NCI-H1436 (cell line): Measurements from ENCODE around the gene TYRO3.
"Not testable (repeated sequence)": the region's sequence is repeated elsewhere in the genome, so short reads cannot be mapped to it uniquely, and the experiment has no call there.

Experiments used
- DNase-seq: peaks from one replicate; lab custom pipeline; 2025; lab: John Stamatoyannopoulos, UW

The TYRO3 gene

DNA sequence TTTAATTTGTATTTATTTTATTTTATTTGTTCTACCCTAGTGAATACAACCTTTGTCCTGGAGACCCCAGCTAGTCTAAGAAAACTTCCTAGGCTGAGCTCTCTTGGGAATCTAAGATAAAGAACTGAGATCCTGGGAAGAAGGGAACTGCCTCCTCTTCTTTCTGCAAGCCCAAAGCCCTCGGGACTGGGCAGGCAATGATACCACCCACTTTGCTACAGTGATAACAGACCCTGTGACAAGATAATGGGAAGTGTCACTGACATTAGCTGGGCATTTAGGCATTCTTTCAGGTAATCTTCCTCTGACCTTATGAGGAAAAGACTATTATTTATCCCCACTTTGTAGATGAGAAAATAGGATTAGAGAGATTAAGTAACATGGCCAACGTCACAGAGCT is 15.1 kb downstream of the TYRO3 start:
- no peak for DNase-seq

DNA sequence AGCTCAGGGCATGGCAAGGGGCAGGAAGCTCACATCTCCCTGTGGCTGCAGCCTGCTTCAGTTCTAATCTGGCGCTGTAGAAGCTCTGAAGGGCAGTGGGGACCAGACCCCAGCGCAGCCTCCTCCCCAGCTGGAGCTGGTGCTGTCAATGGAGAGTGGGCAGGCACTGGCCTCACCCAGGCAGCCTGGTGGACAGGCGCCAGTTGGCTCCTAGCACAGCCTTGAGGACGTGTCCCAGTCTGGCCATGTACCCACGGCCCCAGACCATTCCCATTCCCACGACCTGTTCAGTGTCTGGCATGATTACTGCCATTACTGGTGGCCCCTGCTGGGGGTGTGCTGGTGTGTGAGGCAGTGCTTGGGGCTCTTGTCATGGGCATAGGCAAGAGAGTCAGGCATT is 16.3 kb downstream of the TYRO3 start:
- no peak for DNase-seq

DNA sequence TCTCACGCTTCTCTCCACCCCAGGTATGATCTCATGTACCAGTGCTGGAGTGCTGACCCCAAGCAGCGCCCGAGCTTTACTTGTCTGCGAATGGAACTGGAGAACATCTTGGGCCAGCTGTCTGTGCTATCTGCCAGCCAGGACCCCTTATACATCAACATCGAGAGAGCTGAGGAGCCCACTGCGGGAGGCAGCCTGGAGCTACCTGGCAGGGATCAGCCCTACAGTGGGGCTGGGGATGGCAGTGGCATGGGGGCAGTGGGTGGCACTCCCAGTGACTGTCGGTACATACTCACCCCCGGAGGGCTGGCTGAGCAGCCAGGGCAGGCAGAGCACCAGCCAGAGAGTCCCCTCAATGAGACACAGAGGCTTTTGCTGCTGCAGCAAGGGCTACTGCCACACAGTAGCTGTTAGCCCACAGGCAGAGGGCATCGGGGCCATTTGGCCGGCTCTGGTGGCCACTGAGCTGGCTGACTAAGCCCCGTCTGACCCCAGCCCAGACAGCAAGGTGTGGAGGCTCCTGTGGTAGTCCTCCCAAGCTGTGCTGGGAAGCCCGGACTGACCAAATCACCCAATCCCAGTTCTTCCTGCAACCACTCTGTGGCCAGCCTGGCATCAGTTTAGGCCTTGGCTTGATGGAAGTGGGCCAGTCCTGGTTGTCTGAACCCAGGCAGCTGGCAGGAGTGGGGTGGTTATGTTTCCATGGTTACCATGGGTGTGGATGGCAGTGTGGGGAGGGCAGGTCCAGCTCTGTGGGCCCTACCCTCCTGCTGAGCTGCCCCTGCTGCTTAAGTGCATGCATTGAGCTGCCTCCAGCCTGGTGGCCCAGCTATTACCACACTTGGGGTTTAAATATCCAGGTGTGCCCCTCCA is 19.1 kb downstream of the TYRO3 start:
- no peak for DNase-seq

DNA sequence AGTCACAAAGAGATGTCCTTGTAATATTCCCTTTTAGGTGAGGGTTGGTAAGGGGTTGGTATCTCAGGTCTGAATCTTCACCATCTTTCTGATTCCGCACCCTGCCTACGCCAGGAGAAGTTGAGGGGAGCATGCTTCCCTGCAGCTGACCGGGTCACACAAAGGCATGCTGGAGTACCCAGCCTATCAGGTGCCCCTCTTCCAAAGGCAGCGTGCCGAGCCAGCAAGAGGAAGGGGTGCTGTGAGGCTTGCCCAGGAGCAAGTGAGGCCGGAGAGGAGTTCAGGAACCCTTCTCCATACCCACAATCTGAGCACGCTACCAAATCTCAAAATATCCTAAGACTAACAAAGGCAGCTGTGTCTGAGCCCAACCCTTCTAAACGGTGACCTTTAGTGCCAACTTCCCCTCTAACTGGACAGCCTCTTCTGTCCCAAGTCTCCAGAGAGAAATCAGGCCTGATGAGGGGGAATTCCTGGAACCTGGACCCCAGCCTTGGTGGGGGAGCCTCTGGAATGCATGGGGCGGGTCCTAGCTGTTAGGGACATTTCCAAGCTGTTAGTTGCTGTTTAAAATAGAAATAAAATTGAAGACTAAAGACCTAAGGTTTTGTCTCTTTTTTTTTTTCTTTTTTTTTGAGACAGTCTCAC is 19.8 kb downstream of the TYRO3 start:
- no peak for DNase-seq

DNA sequence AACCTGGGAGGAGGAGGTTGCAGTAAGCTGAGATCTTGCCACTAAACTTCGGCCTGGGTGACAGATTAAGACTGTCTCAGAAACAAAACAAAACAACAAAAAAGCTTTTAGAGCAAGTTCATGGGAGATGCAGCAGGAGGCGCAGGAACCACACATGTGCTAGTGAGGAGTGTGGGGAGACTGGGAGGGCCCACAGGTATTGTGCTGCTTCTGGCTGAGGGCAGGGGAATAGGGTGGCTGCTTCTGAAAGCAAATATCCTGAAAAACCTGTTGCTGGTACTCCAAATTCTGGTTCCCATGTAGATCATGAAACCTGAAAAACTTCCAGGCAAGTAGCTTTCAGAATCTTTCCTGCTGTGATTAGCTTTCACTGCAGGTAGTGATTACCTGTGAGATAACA is 22.1 kb downstream of the TYRO3 start:
- no peak for DNase-seq

DNA sequence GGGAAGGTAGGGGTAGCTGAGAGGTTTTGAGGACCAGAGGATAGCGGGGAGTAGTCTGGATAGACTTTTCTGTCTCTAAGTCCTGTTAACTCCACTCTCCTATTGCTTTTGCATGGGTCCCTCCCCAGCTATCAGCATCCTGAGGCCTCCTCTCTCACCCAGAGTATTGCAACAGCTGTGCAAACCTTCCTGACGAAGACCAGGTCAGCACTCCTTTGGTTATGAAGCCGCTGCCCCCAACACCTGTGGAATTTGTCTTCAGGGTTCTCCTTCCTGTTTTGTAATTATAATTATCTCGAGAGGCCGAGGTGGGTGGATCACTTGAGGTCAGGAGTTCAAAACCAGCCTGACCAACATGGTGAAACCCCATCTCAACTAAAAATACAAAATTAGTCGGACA is 24.8 kb downstream of the TYRO3 start:
- DNase-seq: no peak

DNA sequence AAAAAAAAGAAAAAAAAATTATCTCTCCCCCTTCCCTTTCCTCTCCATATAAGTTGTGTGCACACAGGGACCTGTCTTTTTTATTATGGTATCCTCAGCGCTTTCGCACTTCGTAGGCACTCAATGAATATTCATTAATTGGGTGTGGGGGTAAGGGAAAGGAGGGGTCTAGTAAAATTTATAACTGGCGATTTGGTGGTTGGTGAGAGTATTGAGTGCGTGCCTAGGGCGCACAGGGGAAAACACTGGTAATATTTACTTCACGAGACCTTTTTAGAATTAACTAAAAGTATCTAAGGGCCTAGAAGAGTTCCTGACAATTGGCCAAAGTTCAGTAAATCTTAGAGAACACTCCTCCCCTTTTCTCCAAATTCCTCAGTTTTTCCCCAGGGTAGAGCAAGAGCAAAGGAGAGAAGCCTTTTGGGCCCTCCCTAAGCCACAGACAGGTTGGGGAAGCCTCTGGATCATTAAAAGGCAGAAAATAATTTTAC is 25.7 kb downstream of the TYRO3 start:
- DNase-seq: no peak

DNA sequence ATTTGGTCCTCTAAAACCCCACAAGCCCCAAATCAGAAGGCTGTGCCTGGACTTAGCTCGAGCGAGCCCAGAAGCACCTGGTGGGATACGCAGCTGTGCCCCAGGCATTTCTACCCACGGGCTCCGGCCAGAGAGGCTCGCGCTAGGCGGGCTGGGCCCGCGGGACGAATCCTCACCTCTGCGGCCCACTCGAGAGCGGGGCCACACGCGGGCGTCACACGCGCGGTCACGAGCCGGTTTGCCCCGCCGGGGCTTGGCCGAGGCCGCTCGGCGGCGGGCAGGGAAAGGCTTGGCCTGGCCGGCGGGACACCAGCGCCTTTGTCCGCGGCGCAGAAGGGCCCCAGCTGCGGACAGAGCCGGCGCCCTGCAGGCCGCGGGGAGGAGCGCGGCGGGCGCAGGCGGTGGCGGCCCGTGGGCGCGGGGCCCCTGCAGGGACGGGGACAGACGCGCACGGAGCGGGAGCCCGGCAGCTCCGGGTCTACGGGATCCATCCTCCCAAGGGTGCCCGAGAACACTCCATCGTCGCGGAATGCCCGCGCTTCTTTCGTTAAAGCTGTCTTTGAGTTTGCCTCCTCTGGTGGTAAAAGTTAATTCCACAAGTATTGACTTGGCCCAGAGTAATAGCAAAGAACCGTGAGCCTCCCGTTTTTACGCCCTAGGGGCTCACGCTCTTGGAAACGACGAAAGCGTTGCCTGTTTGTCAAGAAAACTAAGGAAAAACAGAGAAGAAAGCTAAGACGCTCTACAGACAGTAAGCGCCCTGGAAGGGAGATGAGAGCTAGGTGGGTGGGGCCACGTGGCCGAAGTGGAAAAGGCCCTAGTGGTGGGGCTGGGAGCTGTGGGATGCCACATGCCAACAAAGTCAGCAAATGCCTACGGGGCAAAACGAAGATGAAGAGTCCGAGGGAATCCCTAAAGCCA is 26.4 kb downstream of the TYRO3 start:
- no peak for DNase-seq

DNA sequence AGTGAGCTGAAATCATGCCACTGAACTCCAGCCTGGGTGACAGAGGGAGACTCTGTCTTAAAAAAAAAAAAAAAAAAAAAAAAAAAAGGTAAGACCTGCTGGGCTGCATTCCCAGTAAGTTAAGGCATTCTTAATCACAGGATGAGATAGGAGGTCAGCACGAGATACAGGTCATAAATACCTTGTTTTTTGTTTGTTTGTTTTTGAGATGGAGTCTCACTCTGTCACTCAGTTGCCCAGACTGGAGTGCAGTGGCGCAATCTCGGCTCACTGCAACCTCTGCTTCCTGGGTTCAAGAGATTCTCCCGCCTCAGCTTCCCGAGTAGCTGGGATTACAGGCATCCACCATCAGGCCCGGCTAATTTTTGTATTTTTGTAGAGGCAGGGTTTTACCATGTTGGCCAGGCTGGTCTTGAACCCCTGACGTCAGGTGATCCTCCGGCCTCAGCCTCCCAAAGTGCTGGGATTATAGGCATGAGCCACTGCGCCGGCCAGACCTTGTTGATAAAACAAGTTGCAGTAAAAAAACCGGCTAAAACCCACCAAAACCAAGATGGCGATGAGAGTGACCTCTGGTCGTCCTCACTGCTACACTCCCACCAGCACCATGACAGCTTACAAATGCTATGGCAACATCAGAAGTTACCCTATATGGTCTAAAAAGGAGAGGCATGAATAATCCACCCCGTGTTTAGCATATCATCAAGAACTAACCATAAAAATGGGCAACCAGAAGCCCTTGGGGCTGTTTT is 27.7 kb downstream of the TYRO3 start:
- not testable (repeated sequence) for DNase-seq

DNA sequence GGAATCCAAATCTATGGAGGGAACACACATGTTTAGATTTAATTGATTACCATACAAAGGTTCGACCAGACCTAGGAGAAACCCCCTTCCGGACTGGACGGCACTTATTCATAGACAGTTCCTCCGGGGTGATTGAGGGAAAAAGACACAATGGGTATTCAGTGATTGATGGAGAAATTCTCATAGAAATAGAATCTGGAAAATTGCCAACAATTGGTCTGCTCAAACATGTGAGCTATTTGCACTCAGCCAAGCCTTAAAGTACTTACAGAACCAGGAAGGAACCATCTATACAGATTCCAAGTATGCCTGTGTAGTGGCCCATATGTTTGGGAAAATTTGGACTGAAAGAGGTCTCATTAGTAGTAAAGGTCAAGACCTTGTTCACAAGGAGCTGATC is 30.0 kb downstream of the TYRO3 start:
- not testable (repeated sequence) for DNase-seq

DNA sequence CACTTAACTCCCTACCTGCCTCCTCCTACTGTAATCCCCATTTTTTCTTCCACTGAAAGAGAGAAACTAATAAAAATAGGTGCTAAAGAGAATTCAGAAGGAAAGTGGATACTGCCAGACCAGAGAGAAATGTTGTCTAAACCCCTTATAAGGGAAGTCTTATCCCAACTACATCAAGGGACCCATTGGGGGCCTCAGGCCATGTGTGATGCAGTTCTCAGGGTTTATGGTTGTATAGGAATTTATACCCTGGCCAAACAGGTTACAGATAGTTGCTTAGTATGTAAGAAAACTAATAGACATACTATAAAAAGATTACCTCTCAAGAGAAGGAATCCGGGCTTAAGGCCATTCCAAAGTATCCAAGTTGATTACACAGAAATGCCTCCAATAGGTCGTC is 30.6 kb downstream of the TYRO3 start:
- DNase-seq: not testable (repeated sequence)

DNA sequence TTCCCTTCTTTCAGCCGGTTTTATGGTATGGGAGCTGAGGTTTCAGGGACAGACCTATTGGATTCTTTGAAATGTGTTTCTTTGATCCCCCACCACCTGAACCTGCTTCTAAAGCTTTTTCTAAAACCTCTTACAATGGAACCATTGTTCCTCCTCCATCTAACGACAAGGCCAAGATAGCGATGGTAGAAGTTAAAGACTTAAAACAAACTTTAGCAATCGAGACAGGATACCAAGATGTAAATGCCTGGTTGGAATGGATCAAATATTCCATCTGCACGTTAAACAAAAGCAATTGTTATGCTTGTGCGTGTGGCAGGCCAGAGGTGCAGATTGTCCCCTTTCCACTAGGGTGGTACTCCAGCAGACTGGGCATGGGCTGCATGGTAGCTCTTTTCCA is 32.2 kb downstream of the TYRO3 start:
- not testable (repeated sequence) for DNase-seq

DNA sequence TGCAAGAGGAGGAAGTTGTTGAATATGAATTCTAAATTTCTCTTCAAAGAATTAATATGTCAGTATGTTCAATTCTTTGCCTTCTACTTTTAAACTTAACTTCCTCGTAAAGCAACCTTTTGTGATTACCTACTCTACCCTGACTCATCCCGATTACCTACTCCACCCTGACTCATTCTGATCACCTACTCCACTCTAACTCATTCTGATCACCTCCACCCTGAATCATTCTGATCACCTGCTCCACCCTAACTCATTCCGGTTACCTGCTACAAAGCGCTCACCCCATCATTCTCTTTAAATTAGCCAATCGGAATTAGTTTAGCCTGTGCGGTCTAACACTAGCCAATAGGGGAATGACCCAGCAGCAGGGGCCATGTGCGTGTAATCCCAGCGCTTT is 33.7 kb downstream of the TYRO3 start:
- not testable (repeated sequence) for DNase-seq

DNA sequence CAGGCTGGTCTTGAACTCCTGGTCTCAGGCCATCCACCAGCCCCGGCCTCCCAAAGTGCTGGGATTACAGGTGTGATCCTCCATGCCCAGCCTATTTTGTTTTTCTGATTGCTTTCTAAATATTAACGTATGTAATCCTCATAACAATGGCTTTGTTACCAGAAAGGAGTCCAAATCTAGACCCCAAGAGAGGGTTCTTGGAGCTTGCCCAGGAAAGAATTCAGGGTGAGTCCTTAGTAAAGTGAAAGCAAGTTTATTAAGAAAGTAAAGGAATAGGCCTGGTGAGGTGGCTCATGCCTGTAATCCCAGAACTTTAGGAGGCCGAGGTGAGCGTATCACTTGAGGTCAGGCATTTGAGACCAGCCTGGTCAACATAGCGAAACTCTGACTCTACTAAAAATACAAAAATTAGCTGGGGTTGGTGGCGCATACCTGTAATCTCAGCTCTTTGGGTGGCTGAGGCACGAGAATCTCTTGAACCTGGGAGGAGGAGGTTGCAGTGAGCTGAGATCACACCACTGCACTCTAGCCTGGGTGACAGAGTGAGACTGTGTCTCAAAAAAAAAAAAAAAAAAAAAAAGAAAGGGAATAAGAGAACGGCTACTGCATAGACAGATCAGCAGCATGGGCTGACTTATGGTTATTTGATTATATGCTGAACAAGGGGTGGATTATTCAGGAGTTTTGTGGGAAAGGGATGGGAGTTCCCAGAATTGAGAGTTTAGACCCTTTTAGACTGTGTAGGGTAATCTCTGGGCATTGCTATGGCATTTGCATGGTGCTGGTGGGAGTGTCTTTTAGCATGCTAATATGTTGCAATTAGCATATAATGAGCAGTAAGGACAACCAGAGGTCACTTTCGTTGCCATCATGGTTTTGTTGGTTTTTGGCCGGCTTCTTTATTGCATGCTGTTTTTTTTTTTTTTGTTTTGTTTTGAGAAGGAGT is 36.1 kb downstream of the TYRO3 start:
- no peak for DNase-seq

DNA sequence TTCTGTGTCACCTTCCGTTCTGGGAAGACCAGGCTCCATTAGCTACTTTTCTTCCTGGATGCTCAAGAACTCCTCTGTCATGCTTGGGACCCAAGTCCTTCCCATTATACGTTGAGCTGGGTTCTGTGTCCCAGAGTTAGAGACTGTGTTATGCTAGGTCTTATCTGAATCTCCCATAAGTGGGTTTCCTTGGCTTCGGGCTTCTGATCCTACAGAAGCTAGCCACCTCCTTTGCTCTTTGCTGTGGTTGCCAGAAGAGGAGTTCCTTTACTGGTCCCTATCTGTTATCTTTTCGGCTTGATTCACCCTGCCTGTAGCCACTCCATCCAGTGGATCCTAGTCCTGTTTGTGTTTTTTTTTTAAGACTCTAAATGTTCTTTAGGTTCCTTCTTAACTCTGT is 38.0 kb downstream of the TYRO3 start:
- no peak for DNase-seq

DNA sequence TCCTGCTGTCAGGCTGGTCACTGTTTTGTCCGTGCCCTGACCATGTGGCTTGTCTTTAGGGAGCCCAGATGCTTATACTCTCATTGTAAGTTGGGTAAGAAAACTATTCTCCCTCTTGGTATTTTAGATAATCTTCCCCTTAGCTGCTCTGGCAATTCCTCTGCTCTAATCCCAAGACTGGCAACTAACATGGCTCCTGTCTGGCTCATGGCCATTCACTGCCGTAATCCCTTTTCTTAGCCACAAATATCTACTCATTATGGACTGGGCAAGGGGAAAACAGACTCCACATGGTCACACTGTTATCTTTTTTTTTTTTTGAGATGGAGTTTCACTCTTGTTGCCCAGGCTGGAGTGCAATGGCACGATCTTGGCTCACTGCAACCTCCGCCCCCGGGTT is 38.8 kb downstream of the TYRO3 start:
- no peak for DNase-seq

DNA sequence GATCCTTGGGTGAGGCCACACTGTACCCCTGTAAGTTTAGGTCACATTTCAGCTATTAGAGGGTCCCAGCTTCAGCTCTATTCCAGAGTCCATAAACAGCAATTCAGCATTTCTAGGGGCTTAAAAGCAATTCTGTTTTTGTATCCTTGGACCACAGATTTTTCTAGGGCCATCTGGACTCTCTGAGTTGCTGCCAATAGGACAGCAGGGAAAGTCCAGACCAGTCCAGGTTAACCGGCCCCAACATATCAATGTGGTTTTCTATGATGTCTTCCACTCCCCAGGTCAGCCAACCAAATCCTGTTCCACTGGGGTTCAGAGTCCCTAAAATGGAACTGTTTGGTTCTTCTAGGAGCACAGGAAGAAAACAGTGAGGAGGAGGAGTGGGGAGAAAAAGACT is 40.0 kb downstream of the TYRO3 start:
- no peak for DNase-seq

DNA sequence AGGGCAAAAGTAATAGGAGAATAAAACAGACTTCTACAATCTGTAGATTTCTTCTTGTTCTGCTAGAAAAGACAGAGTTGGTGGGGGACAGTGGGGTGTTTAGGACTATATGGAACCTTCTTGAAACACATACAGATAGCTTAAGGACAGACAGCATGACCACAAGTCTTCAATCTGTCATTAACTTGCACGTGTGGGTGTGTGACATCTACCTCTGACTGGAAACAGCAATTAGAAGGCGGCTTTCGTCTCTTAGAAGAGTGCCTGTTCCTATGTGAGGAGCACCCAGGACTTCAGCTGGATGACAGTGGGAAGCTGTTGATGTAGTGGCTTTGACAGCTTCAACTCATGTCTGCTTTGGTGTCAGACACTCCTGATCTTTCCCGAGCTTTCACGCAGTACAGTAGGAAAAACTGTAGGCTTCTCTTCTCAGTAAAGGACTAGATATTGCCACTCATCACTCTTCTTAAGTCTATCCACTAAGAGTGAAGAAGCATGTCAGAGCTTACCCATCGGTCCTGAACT is 44.5 kb downstream of the TYRO3 start:
- DNase-seq: no peak

DNA sequence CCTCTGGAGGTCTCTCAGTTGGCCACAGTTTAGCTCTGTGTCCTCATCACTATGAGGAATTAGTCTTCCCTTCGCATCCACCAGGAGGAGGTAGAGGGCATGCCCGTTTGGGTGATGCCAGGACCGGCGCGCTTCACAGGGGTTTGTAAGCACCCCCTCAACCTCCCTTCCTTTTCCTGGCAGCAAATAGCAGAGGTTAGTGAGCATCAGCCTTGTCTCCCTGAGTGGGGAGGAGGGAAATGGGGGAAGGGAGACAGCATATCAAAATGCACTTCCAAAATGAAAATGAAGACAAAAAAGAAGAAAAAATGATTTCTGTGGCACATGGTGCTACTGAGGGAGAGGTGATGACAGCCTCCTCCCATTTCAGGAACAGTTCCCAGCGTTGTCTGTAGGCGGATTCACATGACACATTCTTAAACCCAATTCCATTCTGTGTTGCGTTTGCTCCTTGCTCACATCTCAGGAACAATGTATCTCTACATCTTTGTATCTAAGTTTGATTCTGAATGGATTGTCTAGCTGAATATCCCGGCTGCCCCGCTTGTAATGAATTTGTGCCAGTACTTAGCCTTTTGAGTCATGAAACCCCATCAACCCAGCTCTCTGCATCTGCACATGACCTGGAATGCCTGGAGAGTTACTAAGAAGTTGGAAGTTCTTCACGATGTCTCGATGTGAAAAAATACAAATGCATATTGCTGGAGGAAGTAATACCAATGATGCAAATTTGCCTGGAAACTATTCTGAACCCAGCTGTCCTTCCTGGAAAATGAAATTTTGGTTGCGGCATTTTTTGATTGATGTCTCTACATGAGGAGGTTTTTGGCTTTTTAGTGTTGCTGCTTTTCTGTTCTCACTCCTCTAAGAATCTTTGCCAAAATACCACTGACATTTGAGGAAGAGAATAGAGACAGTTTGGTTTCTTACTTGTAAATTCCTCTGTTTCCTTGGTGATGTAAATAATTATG is 45.2 kb downstream of the TYRO3 start:
- DNase-seq: peak; percentile 58
